ENCODE data around the gene UTS2R. TPM values are rescaled to one million over a fixed set of nuclear protein-coding genes. Genes with fewer than 3 reads are reported as not detected.
"Not testable (repeated sequence)": the region's sequence is repeated elsewhere in the genome, so short reads cannot be mapped to it uniquely, and the experiment has no call there.

UTS2R gene
- total RNA-seq, 2 experiments from 2014 or later = not detected

GRCh38 chr17:82374626-82375331 lies 3.2 kb downstream of the UTS2R start:
- no peaks in the 10 kb centered on the region for H3K9me3 Mint-ChIP-seq
- no peak overlapping the region for H3K27ac Mint-ChIP-seq

GRCh38 chr17:82375359-82376041 lies 3.9 kb downstream of the UTS2R start:
- H3K36me3 Mint-ChIP-seq = no peaks in the 10 kb centered on the region
- no peak for DNase-seq
- no peak overlapping the region for H3K4me3 Mint-ChIP-seq
- no peak overlapping the region for H3K27ac Mint-ChIP-seq
- H3K9me3 Mint-ChIP-seq = no peaks in the 10 kb centered on the region
- peaks cover 61% of the 10 kb centered on the region for H3K27me3 Mint-ChIP-seq
- peaks cover 15% of the 10 kb centered on the region for H3K4me1 Mint-ChIP-seq

More at GRCh38 chr17:82374626-82375331, 3.2 kb downstream of the UTS2R start:
- Mint-ChIP-seq H3K4me3 (no peak overlapping the region), H3K36me3 (no peaks in the 10 kb centered on the region), H3K27me3 (peaks cover 60% of the 10 kb centered on the region), H3K4me1 (peaks cover 16% of the 10 kb centered on the region)
- no peak for DNase-seq

- no peaks in the 10 kb centered on the region for H3K36me3 Mint-ChIP-seq
- H3K27me3 Mint-ChIP-seq = peaks cover 61% of the 10 kb centered on the region
- DNase-seq = no peak
- no peak overlapping the region for H3K27ac Mint-ChIP-seq
- no peaks in the 10 kb centered on the region for H3K9me3 Mint-ChIP-seq
- peaks cover 9% of the 10 kb centered on the region for H3K4me1 Mint-ChIP-seq
- H3K4me3 Mint-ChIP-seq = no peak overlapping the region
Observed at GRCh38 chr17:82376042-82376730, 4.6 kb downstream of the UTS2R start.

GRCh38 chr17:82377294-82377693 lies 5.7 kb downstream of the UTS2R start:
- not testable (repeated sequence) for DNase-seq, H3K9me3 Mint-ChIP-seq, H3K36me3 Mint-ChIP-seq, H3K4me3 Mint-ChIP-seq, H3K4me1 Mint-ChIP-seq, H3K27ac Mint-ChIP-seq
- H3K27me3 Mint-ChIP-seq = peaks cover 65% of the 10 kb centered on the region

GRCh38 chr17:82377924-82378740 lies 6.6 kb downstream of the UTS2R start:
- Mint-ChIP-seq H3K27ac (no peak overlapping the region), H3K4me3 (no peak overlapping the region), H3K9me3 (no peaks in the 10 kb centered on the region), H3K27me3 (peaks cover 60% of the 10 kb centered on the region), H3K4me1 (peaks cover under 1% of the 10 kb centered on the region), H3K36me3 (no peaks in the 10 kb centered on the region)
- DNase-seq = no peak

GRCh38 chr17:82378741-82379021 lies 7.1 kb downstream of the UTS2R start:
- no peak overlapping the region for H3K4me3 Mint-ChIP-seq
- no peaks in the 10 kb centered on the region for H3K4me1 Mint-ChIP-seq
- no peaks in the 10 kb centered on the region for H3K36me3 Mint-ChIP-seq
- no peak overlapping the region for H3K27ac Mint-ChIP-seq
- peaks cover 54% of the 10 kb centered on the region for H3K27me3 Mint-ChIP-seq
- no peak for DNase-seq
- no peaks in the 10 kb centered on the region for H3K9me3 Mint-ChIP-seq

GRCh38 chr17:82380860-82381702 lies 9.5 kb downstream of the UTS2R start:
- H3K36me3 Mint-ChIP-seq = no peaks in the 10 kb centered on the region
- H3K9me3 Mint-ChIP-seq = no peaks in the 10 kb centered on the region
- DNase-seq = no peak
- no peaks in the 10 kb centered on the region for H3K4me1 Mint-ChIP-seq
- H3K4me3 Mint-ChIP-seq = no peak overlapping the region
- no peak overlapping the region for H3K27ac Mint-ChIP-seq
- peaks cover 42% of the 10 kb centered on the region for H3K27me3 Mint-ChIP-seq

- H3K27ac Mint-ChIP-seq, H3K4me3 Mint-ChIP-seq, H3K4me1 Mint-ChIP-seq, DNase-seq, H3K36me3 Mint-ChIP-seq, H3K9me3 Mint-ChIP-seq: not testable (repeated sequence)
- H3K27me3 Mint-ChIP-seq = peaks cover 37% of the 10 kb centered on the region
Observed at GRCh38 chr17:82381703-82382009, 10.1 kb downstream of the UTS2R start.

GRCh38 chr17:82382220-82382932 lies 10.8 kb downstream of the UTS2R start:
- H3K4me3 Mint-ChIP-seq, H3K27ac Mint-ChIP-seq, DNase-seq, H3K36me3 Mint-ChIP-seq, H3K4me1 Mint-ChIP-seq, H3K9me3 Mint-ChIP-seq: not testable (repeated sequence)
- peaks cover 35% of the 10 kb centered on the region for H3K27me3 Mint-ChIP-seq

- Mint-ChIP-seq H3K27ac (no peak overlapping the region), H3K4me3 (no peak overlapping the region), H3K27me3 (peaks cover 30% of the 10 kb centered on the region), H3K36me3 (no peaks in the 10 kb centered on the region), H3K9me3 (no peaks in the 10 kb centered on the region), H3K4me1 (no peaks in the 10 kb centered on the region)
- DNase-seq = no peak
Observed at GRCh38 chr17:82382933-82383255, 11.3 kb downstream of the UTS2R start.

GRCh38 chr17:82383411-82383810 lies 11.8 kb downstream of the UTS2R start:
- Mint-ChIP-seq H3K4me3 (no peak overlapping the region), H3K4me1 (no peaks in the 10 kb centered on the region), H3K36me3 (no peaks in the 10 kb centered on the region), H3K27ac (no peak overlapping the region), H3K27me3 (peaks cover 29% of the 10 kb centered on the region), H3K9me3 (no peaks in the 10 kb centered on the region)
- no peak for DNase-seq

GRCh38 chr17:82384051-82384729 lies 12.6 kb downstream of the UTS2R start:
- H3K4me1 Mint-ChIP-seq = no peaks in the 10 kb centered on the region
- no peaks in the 10 kb centered on the region for H3K36me3 Mint-ChIP-seq
- H3K9me3 Mint-ChIP-seq = no peaks in the 10 kb centered on the region
- peaks cover 25% of the 10 kb centered on the region for H3K27me3 Mint-ChIP-seq
- no peak overlapping the region for H3K4me3 Mint-ChIP-seq
- no peak overlapping the region for H3K27ac Mint-ChIP-seq
- no peak for DNase-seq

- no peaks in the 10 kb centered on the region for H3K9me3 Mint-ChIP-seq
- DNase-seq = no peak
- no peak overlapping the region for H3K27ac Mint-ChIP-seq
- peaks cover 22% of the 10 kb centered on the region for H3K27me3 Mint-ChIP-seq
- H3K36me3 Mint-ChIP-seq = no peaks in the 10 kb centered on the region
- no peak overlapping the region for H3K4me3 Mint-ChIP-seq
- no peaks in the 10 kb centered on the region for H3K4me1 Mint-ChIP-seq
Observed at GRCh38 chr17:82384730-82385481, 13.3 kb downstream of the UTS2R start.
